K562 (cell line): ENCODE measurements around the gene TRIM14. TPM values are rescaled to one million over a fixed set of nuclear protein-coding genes. Genes with fewer than 3 reads are reported as not detected.

Source experiments
- ESRRA ChIP-seq: fragments of 450-650 bp; IDR thresholded peaks from 2 replicates; pipeline ENCODE4 v1.6.1; 2014; ENCODE audit warnings: low read depth, mild to moderate bottlenecking, moderate library complexity, borderline replicate concordance
- GABPB1 ChIP-seq: sonication (generic); formaldehyde crosslinking; IDR thresholded peaks from 2 replicates; pipeline ENCODE4 v1.8.0; 2022; ENCODE audit warnings: mild to moderate bottlenecking, missing genetic modification reagents
- JUN ChIP-seq, 2 experiments: sonication (generic) in 1 of 2; formaldehyde crosslinking in 1 of 2; IDR thresholded peaks; 2 replicates each; pipeline versions ENCODE4 v1.6.1 to v1.8.0; 2012 to 2022; ENCODE audit warnings: borderline replicate concordance in 2 of 2, mild to moderate bottlenecking in 2 of 2, improper control_type of control experiment in 1 of 2, low read depth in 1 of 2, low read length in 1 of 2, missing genetic modification reagents in 1 of 2
- MBD2 ChIP-seq: sonication (generic); IDR thresholded peaks from 2 replicates; pipeline ENCODE4 v1.6.1; 2016; ENCODE audit warnings: low read depth, borderline replicate concordance
- PHB2 ChIP-seq: fragments of 450-650 bp; IDR thresholded peaks from 2 replicates; pipeline ENCODE4 v1.6.1; 2017; ENCODE audit warnings: low read depth
- ZNF140 ChIP-seq: fragments of 250-450 bp; sonication (Bioruptor Pico); IDR thresholded peaks from 2 replicates; pipeline ENCODE4 v1.8.0; 2021; ENCODE audit warnings: moderate library complexity, mild to moderate bottlenecking, inconsistent platforms
- polyA plus RNA-seq, 8 experiments: library from polyadenylated mRNA; depleted of rRNA in 4 of 8; stranded (reverse) in 5 of 8; unstranded in 3 of 8; fragments of >200 nt; fragmentation: Nextera tagmentation in 2 of 8; fragmentation: Illumina TruSeq in 1 of 8; extraction: Ambion mirVana in 2 of 8; extraction: Trizol in 1 of 8; gene quantifications; 2 replicates each; pipeline versions ENCODE4 v1.2.1 to v1.2.3, GENCODE V29; 2011 to 2014; ENCODE audit warnings: inconsistent platforms in 1 of 8, missing spikeins in 1 of 8
- total RNA-seq, 7 experiments: library from RNA; depleted of rRNA in 6 of 7; stranded (reverse); fragments of >200 nt in 6 of 7; fragmentation: Illumina TruSeq in 2 of 7; extraction: Trizol in 2 of 7; gene quantifications; 2 replicates each; pipeline versions ENCODE4 v1.2.1 to v1.2.3, GENCODE V29; 2011 to 2021; ENCODE audit warnings: low replicate concordance in 1 of 7
- TF ChIP-seq, protein P1 (sequence below), 3 experiments: fragments of 200-800 bp in 1 of 3; fragments of 250-450 bp in 1 of 3; fragments of 450-650 bp in 1 of 3; sonication (Bioruptor Pico) in 1 of 3; sonication (Bioruptor generic) in 1 of 3; formaldehyde crosslinking in 1 of 3; IDR thresholded peaks; 2 replicates each; pipeline versions ENCODE4 v1.6.1 to v1.8.0; 2016 to 2022; ENCODE audit warnings: mild to moderate bottlenecking in 2 of 3, missing genetic modification characterization in 2 of 3, missing compliant biosample characterization in 1 of 3, moderate library complexity in 1 of 3

The TRIM14 gene
- total and polyA plus RNA-seq, 9 of the 15 experiments (the other 6 are each of a cell fraction or from before 2014, with no cell fraction given), result 7.6 to 41.0 (median 17.9) TPM

DNA sequence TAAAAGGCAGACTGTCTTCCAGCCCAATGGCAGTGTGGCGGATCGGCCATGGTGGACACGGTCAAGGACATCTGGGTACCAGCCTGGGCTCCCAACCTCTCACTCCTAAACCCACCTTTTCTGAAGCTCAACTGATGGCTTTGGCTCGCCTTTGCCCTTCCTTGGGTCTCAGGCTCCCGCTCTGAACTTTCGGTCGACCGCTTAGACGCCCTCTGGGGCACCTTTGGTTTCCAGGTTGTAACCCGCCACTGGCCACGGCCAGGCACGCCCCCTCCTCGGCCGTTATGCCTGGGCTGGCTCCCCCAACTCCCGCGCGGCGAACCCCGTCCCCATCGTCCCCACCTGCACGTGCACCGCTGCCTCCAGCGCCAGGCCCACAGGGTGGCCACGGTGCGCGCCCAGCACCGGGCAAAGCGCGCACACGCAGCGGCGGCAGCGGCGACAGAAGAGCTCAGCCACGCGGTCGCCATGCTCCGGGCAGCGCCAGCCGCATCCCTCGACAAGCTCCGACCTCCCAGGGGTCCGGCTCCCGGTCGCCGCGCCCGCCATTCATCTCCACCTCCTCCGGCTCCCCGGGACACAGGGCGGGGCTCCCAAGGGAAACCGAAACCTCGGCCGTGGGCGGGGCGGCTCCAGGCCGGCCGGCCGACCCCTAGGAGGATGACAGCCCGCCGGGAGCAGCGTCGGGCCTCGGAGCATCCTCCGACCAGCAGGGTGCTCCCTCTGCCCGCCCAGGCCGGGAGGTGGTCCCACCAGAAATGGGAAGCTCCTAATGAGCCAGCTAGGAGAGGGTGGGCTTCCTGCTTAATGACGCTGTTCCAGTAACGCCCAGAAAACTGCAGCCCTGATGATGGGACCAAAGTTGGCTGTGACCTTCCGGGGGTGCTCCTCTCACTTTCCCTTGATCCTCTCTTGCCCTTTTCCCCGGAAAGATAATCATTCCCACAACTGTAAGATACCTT lies at the start of gene TRIM14 (continued):
- TF ChIP-seq PHB2, result no peak
- peak; percentile 59 for TF ChIP-seq ESRRA
- TF ChIP-seq JUN (IDR thresholded peaks at IDR 0.05; ENCODE audit: borderline replicate concordance, low read depth, low read length), result no peak
- 0 out of 2 replicates have a peak, but pooled peaks have one; percentile 34 for TF ChIP-seq JUN (CRISPR knock-in tag; IDR thresholded peaks at IDR 0.05; ENCODE audit: borderline replicate concordance)
- TF ChIP-seq GABPB1 (CRISPR knock-in tag), result peak; percentile 71
- peak; percentile 39; the same call in 1 of the 2 replicates for TF ChIP-seq MBD2
- TF ChIP-seq, protein P1, sequence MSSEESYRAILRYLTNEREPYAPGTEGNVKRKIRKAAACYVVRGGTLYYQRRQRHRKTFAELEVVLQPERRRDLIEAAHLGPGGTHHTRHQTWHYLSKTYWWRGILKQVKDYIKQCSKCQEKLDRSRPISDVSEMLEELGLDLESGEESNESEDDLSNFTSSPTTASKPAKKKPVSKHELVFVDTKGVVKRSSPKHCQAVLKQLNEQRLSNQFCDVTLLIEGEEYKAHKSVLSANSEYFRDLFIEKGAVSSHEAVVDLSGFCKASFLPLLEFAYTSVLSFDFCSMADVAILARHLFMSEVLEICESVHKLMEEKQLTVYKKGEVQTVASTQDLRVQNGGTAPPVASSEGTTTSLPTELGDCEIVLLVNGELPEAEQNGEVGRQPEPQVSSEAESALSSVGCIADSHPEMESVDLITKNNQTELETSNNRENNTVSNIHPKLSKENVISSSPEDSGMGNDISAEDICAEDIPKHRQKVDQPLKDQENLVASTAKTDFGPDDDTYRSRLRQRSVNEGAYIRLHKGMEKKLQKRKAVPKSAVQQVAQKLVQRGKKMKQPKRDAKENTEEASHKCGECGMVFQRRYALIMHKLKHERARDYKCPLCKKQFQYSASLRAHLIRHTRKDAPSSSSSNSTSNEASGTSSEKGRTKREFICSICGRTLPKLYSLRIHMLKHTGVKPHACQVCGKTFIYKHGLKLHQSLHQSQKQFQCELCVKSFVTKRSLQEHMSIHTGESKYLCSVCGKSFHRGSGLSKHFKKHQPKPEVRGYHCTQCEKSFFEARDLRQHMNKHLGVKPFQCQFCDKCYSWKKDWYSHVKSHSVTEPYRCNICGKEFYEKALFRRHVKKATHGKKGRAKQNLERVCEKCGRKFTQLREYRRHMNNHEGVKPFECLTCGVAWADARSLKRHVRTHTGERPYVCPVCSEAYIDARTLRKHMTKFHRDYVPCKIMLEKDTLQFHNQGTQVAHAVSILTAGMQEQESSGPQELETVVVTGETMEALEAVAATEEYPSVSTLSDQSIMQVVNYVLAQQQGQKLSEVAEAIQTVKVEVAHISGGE (CRISPR knock-in tag; IDR thresholded peaks at IDR 0.05), result peak in 1 of 3 experiments; percentile 55; a peak in 2 of 6 replicates
- no peak for TF ChIP-seq ZNF140 (CRISPR knock-in tag)
